Tibial nerve (tissue), 4 donors: ENCODE measurements around the gene MTCL1. TPM values are rescaled to one million over a fixed set of nuclear protein-coding genes. Genes with fewer than 3 reads are reported as not detected.

ENCODE experiments used
- DNase-seq, 2 donors: peaks; one replicate each; pipeline ENCODE4 v3.0.0-alpha.2; 2019; ENCODE audit warnings: low spot score in 2 of 2
- H3K27ac ChIP-seq, 4 donors: fragments of 200-600 bp; sonication (generic) in 3 of 4; one replicate each; pipeline ENCODE4 v1.5.1; 2017 to 2019; ENCODE audit warnings: mild to moderate bottlenecking in 1 of 4
- H3K27me3 ChIP-seq, 2 donors: fragments of 200-600 bp; sonication (generic) in 1 of 2; one replicate each; pipeline versions ENCODE4 v1.5.1 to v1.6.0; 2017 to 2019
- H3K36me3 ChIP-seq, 3 donors: fragments of 200-600 bp; sonication (generic); one replicate each; pipeline ENCODE4 v1.5.1; 2018 to 2019
- H3K4me1 ChIP-seq, 4 donors: fragments of 200-600 bp; sonication (generic) in 3 of 4; one replicate each; pipeline ENCODE4 v1.5.1; 2017 to 2019
- H3K4me3 ChIP-seq, 4 donors: fragments of 200-600 bp; sonication (generic) in 3 of 4; one replicate each; pipeline ENCODE4 v1.5.1; 2017 to 2019; ENCODE audit warnings: mild to moderate bottlenecking in 1 of 4, moderate library complexity in 1 of 4
- H3K9me3 ChIP-seq, 4 donors: fragments of 200-600 bp; sonication (generic) in 3 of 4; one replicate each; pipeline ENCODE4 v1.5.1; 2017 to 2019
- CTCF ChIP-seq, 5 experiments: fragments of 200-600 bp in 3 of 5; fragments of 450-650 bp in 2 of 5; sonication (generic) in 3 of 5; IDR thresholded peaks; one replicate each; pipeline ENCODE4 v1.5.1; 2016 to 2019; ENCODE audit warnings: antibody characterized with exemption in 5 of 5, mild to moderate bottlenecking in 3 of 5, moderate library complexity in 2 of 5
- EP300 ChIP-seq, 2 donors: sonication (generic); formaldehyde crosslinking; IDR thresholded peaks; one replicate each; pipeline ENCODE4 v1.6.1; 2017; ENCODE audit warnings: antibody characterized with exemption in 2 of 2, mild to moderate bottlenecking in 1 of 2
- POLR2A ChIP-seq, 2 donors: fragments of 450-650 bp; IDR thresholded peaks; one replicate each; pipeline ENCODE4 v1.6.1; 2017; ENCODE audit warnings: antibody characterized with exemption in 2 of 2, mild to moderate bottlenecking in 2 of 2, moderate library complexity in 2 of 2
- WGBS, 2 donors: methylation state at CpG; one replicate each; pipeline ENCODE4 v1.1.5; 2018; 5-methylcytosine and 5-hydroxymethylcytosine counted together
- total RNA-seq, 4 donors: library from RNA; depleted of rRNA; stranded (reverse); fragments of >200 nt; gene quantifications; one replicate each; pipeline ENCODE4 v1.1.0, GENCODE V29; 2016

The MTCL1 gene
- total RNA-seq, 4 donors from 2014 or later, result 4.6 to 18.3 (median 5.3) TPM

- H3K4me1 ChIP-seq, result no peaks in the 10 kb centered on the region
- no peaks in the 10 kb centered on the region for H3K27me3 ChIP-seq
- H3K36me3 ChIP-seq, result peaks cover 0 to 21% (median 0%) of the 10 kb centered on the region in 3 donors
- no peaks in the 10 kb centered on the region for H3K9me3 ChIP-seq
- no peak for DNase-seq
- TF ChIP-seq EP300 (IDR thresholded peaks at IDR 0.05), result no peak
- TF ChIP-seq POLR2A (IDR thresholded peaks at IDR 0.05), result no peak
- TF ChIP-seq CTCF (IDR thresholded peaks at IDR 0.05), result no peak
- no peak overlapping the region for H3K4me3 ChIP-seq
- H3K27ac ChIP-seq, result no peak overlapping the region
Observed at GRCh38 chr18:8813611-8814010, 108.3 kb downstream of the MTCL1 start.

- Histone ChIP-seq H3K27me3 (no peaks in the 10 kb centered on the region), H3K9me3 (no peaks in the 10 kb centered on the region), H3K4me3 (no peak overlapping the region), H3K27ac (no peak overlapping the region), H3K4me1 (no peaks in the 10 kb centered on the region), H3K36me3 (peaks cover 0 to 27% (median 0%) of the 10 kb centered on the region in 3 donors)
- TF ChIP-seq EP300 (IDR thresholded peaks at IDR 0.05) (no peak), CTCF (IDR thresholded peaks at IDR 0.05) (no peak), POLR2A (IDR thresholded peaks at IDR 0.05) (no peak)
- no peak for DNase-seq
- WGBS, 2 donors, result 90 to 91% methylated on average over 6 of the region's 6 CpGs
Observed at GRCh38 chr18:8814206-8814605, 108.8 kb downstream of the MTCL1 start.

GRCh38 chr18:8816220-8816619, 110.9 kb downstream of the MTCL1 start:
- no peak for DNase-seq
- Histone ChIP-seq H3K9me3 (no peaks in the 10 kb centered on the region), H3K27ac (no peak overlapping the region), H3K4me3 (no peak overlapping the region), H3K27me3 (no peaks in the 10 kb centered on the region), H3K36me3 (peaks cover 0 to 35% (median 0%) of the 10 kb centered on the region in 3 donors), H3K4me1 (no peaks in the 10 kb centered on the region)
- WGBS, 2 donors, result 80 to 83% methylated on average over 3 of the region's 3 CpGs
- no peak for TF ChIP-seq CTCF (IDR thresholded peaks at IDR 0.05)
- no peak for TF ChIP-seq POLR2A (IDR thresholded peaks at IDR 0.05)
- no peak for TF ChIP-seq EP300 (IDR thresholded peaks at IDR 0.05)

- Histone ChIP-seq H3K36me3 (peaks cover 0 to 35% (median 0%) of the 10 kb centered on the region in 3 donors), H3K9me3 (no peaks in the 10 kb centered on the region), H3K4me3 (no peak overlapping the region), H3K27ac (no peak overlapping the region), H3K27me3 (no peaks in the 10 kb centered on the region), H3K4me1 (no peaks in the 10 kb centered on the region)
- WGBS, 2 donors, result 19 to 24% methylated on average over 1 of the region's 1 CpG
- no peak for DNase-seq
- TF ChIP-seq POLR2A (IDR thresholded peaks at IDR 0.05), result no peak
- TF ChIP-seq EP300 (IDR thresholded peaks at IDR 0.05), result no peak
- no peak for TF ChIP-seq CTCF (IDR thresholded peaks at IDR 0.05)
Observed at GRCh38 chr18:8816816-8817215, 111.5 kb downstream of the MTCL1 start.

GRCh38 chr18:8818982-8819381, 113.6 kb downstream of the MTCL1 start:
- DNase-seq, result no peak
- Histone ChIP-seq H3K27me3 (no peaks in the 10 kb centered on the region), H3K27ac (no peak overlapping the region), H3K9me3 (no peaks in the 10 kb centered on the region), H3K4me1 (no peaks in the 10 kb centered on the region), H3K4me3 (no peak overlapping the region), H3K36me3 (peaks cover 0 to 48% (median 0%) of the 10 kb centered on the region in 3 donors)
- 95 to 96% methylated on average over 15 of the region's 15 CpGs for WGBS, 2 donors
- TF ChIP-seq EP300 (IDR thresholded peaks at IDR 0.05), result no peak
- TF ChIP-seq POLR2A (IDR thresholded peaks at IDR 0.05), result no peak
- TF ChIP-seq CTCF (IDR thresholded peaks at IDR 0.05), result no peak
